GM21723 (cell line): ENCODE results near the gene APOL6.
"Not testable (repeated sequence)": the region's sequence is repeated elsewhere in the genome, so short reads cannot be mapped to it uniquely, and the experiment has no call there.

ENCODE experiments used
- ATAC-seq: cut with Tn5 transposase; IDR thresholded peaks from one replicate; pipeline ENCODE4 v1.9.1; 2021; ENCODE audit warnings: mild to moderate bottlenecking, moderate library complexity; ENCODE audit not compliant: unreplicated experiment

Gene APOL6

DNA sequence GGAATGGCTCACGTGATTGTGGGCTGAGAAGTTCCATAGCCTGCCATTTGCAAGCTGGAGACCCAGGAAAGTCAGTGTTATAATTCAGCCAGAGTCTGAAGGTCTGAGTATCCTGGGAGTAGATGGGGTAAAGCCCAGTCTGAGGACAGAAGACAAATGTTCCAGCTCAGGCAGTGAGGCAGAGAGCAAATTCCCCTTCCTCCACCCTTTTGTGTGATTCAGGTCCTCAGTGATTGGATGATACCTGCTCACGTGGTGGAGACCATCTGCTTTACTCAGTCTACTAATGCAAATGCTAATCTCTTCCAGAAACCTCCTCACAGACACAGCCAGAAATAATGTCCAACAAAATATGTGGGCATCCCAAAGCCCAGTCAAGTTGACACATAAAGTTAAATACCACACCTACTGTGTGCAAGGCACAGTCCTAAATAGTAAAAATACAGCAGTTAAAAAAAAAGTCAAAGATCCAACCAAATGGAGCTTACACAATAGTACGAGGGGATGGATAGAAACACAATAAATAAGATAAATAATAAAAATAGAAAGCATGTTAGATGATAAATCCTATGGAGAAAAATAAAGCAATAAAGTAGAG, 13.2 kb upstream of the APOL6 start:
- ATAC-seq: no peak

DNA sequence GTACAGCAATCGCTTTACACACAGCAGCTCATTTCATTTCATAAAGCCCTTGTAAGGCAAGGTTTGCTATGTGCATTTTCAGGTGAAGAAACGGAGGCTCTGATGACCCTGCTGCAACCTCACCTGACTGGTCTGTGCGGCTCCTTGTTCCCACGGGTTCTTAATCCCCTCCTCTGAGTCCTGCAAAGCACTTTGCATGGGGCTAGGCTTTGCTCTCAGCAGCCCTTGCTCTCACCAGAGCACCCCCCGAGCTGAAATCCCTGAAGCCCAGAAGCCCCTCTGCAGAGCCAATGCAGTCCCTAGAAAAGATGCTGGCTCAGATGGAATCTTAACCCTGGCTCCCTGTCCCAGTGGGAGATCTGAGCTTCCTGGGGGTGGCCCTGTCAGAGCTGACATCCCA, 11.0 kb upstream of the APOL6 start:
- no peak for ATAC-seq

DNA sequence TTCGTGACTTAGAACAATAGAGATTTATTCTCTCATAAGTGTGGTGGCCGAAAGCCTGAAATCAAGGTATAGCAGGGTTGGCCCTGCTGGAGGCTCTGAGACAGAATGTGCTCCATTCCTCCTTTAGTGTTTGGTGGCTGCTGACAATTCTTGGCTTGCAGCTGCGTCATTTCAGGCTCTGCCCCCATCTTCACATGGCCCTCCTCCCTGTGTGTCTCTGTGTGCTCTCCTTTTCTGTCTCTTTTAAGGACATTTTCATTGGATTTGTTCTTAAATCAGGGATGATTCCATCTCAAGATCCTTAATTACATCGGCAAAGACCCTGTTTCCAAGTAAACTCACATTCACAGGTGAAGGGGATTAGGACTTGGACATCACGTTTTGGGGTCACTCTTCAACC, 10.2 kb upstream of the APOL6 start:
- no peak for ATAC-seq

DNA sequence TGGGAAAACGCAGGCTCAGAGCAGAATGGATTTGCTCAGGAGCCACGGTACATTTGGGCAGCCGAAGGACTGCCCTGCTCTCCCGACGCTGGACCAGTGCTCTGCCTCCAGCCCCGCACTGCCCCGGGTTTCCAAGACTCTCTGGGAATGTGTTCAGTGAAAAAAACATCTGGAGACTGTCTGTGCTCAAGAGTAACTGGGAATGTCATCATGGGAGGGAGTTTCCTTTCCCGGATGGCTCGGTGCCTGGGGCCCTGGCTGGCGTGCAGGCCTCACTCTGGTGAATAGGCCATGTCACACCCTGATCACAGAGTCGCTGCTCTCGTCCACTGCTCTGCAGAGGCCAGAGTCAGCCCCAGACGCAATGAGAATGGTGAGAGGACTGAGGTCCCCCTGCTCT, 9.8 kb upstream of the APOL6 start:
- ATAC-seq: no peak

DNA sequence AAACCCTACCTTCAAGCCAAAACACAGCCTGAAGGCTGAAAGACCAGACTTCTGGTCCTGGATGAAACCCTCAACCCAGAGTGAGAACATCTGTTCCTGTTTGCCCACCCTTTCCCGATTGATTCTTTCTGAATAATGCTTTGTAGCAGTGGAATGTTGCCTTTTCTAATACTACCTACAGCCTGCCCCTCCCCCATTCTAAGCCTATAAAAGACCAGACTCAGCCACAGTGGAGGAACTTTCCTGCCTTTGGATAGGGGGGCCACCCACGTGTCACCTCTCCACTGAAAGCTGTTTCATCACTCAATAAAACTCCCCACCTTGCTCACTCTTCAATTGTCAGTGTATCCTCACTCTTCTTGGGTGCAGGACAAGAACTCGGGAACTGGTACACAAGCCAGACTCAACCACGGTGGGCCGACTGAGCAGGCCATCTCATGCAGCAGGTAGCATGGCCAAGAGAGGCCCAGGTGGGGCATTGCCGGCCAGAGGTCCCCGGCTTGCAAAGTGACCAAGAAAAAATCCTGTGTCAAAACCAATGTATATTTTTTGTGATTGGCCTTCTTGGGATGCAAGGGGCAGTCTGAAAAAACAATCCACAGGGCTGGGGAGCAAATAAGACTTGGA, 6.6 kb upstream of the APOL6 start:
- ATAC-seq: no peak

GRCh38 chr22:35642305-35642741, 5.9 kb upstream of the APOL6 start:
- no peak for ATAC-seq

GRCh38 chr22:35643991-35644390, 4.3 kb upstream of the APOL6 start:
- ATAC-seq: no peak

- ATAC-seq: no peak
Measured at GRCh38 chr22:35645646-35646045, 2.6 kb upstream of the APOL6 start.

DNA sequence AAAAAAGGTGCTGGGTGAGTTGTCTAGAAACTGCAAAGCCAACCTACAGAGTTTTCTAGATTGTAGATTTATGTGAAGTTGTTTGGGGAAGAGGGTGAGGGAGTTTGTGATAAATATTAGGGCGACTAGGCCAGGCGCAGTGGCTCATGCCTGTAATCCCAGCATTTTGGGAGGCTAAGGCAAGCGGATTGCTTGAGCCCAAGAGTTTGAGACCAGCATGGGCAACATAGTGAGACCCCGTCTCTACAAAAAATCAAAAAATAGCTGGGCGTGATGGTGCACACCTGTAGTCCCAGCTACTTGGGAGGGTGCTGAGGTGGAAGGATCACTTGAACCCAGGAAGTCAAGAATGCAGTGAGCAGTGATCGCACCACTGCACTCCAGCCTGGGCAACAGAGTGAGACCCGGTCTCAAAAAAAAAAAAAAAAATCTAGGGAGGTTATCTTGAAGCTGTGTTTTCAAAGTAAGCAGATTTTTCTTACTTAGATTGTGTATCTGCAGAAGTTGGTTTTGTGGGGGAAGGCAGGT, 844 bp downstream of the APOL6 start:
- ATAC-seq: no peak

DNA sequence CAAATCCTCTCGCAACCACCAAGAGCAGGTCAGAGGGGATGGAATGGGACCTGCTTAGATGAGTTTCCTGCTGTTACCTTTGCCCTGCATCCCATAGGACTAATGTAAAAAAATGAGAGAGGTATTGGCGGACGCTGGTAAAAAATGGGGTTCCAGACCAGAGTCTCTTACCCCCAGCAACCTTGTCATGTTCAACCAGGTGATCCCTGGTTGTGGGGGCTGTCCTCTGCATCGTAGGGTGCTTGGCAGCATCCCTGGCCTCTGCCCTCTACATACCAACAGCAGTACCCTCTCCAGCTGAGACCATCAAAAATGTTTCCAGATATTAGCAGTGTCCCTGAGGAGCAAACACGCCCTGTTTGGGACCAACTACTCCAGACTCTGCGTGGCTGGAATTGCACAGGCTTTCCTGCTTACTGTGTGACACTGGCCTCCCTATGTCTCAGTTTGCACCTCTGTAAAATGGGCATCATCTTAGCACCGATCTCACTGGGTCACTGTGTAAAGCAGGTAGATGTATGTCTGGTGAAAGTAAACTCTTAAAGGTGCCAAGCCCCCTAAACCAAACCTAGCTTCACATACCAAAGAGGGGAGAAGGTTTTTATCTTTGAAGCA, 1.5 kb downstream of the APOL6 start:
- no peak for ATAC-seq

GRCh38 chr22:35651085-35651484, 2.8 kb downstream of the APOL6 start:
- ATAC-seq: no peak

GRCh38 chr22:35653824-35654223, 5.6 kb downstream of the APOL6 start:
- ATAC-seq: no peak

DNA sequence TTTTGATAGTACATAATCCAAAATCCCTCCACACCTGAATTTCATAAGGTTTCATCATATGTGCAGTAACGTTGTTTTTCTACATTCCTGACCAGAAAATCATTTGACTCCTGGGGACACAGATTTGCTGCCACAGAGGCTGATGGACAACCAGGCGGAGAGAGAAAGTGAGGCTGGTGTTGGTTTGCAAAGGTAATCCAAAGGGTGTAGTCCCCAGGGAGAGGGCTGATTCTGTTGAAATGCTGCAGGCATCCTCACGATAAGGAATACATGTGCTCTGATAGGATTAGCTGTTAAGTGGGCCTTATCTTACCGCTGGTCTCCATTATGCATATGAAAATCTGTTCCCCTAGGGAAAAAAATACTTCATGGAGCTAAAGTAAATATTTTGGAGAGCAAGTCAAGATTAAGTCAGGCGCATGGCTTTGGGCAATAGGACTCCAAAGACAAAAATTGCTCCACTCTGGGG, 8.1 kb downstream of the APOL6 start:
- ATAC-seq: no peak

DNA sequence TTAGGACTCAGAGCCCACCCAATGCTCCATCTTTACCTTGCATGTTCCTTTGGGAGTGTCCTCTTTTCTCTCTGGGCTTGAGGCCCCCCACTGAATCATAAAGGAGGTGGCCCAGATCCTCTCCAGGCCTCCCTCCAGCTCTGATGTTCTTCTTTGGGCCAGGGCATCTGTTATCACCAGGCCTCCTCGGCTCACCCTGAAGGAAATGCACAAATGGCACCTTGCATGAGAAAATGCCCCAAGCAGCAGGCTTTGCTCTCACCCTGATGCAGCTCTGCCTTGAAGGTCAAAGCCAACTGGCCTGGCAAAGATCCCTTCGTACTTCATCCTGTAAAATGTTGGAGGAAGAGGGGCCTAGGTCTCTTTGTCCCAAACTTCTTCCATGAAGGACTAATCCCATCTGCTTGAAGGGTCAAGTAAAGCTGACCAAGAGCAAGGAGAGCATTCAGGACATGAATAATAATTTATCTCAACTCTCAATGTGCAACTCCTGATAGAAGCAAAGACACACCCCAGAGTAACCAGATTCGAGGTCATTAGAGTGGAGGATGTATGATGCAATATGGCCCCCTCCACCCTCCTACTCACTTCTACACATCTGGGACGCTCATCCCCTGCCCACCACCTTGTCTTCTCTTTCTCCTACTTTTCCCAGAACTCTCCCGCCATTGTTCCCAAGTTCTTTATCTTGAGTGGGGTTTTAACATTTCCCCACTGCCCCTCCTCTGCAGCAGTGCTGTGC, 9.5 kb downstream of the APOL6 start:
- ATAC-seq: no peak

- ATAC-seq: no peak
Measured at GRCh38 chr22:35660291-35661127, 12.3 kb downstream of the APOL6 start.

- no peak for ATAC-seq
Measured at GRCh38 chr22:35661464-35661863, 13.2 kb downstream of the APOL6 start.

- no peak for ATAC-seq
Measured at GRCh38 chr22:35662914-35663313, 14.7 kb downstream of the APOL6 start.

- no peak for ATAC-seq
Measured at GRCh38 chr22:35663371-35663770, 15.1 kb downstream of the APOL6 start.

DNA sequence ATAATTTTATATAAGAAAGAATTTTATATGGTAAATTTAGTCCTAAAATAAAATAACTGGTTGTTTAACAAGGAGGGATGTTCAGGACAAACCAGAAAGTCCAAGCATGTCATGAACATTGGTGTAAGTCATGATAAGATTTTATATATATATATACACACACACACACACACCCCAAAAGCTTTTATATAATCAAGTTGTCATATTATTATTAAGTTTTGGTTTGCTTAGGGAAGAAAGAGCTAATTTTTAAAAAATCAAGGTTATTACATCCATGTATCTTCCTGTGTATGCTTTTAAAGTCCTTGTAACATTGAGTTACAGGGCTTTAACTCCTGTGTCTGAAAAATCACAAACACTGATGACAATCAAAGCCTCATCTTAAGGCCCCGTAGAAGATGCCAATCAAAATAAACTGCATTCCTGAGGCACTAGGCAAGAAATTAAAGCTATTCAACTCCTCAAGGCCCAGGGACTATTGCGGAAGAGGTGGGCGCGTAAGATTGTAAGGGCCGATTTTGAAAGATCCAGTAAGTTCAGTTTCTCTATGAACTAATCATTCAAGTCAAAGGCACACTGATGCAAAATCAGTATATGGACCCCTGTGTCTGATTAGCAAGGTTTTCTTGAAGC, 16.8 kb downstream of the APOL6 start:
- no peak for ATAC-seq

DNA sequence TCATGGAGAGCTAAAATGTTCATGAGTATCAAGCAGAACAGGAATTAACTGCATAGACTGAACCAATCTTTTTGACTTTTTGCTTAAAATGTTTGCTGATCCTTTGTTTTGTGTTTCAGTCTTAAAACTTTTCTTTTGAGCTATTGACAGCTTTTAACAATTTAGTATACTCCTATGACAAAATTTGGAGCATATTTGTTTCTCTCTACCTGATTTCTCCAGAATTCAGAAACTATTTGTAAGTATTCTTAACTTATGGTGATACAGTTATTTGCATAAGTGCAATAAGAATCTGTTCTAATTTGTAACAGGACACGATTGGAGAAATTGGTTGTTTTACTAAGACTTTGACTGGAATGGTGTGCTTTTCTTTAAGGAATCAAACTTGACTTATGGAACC, 18.5 kb downstream of the APOL6 start:
- not testable (repeated sequence) for ATAC-seq
